HG02642 (cell line): ENCODE measurements around the gene EFNA2.

Source experiments
- ATAC-seq: cut with Tn5 transposase; IDR thresholded peaks from one replicate; pipeline ENCODE4 v1.9.1; 2021; ENCODE audit warnings: mild to moderate bottlenecking; ENCODE audit not compliant: unreplicated experiment, poor library complexity

EFNA2 gene

DNA sequence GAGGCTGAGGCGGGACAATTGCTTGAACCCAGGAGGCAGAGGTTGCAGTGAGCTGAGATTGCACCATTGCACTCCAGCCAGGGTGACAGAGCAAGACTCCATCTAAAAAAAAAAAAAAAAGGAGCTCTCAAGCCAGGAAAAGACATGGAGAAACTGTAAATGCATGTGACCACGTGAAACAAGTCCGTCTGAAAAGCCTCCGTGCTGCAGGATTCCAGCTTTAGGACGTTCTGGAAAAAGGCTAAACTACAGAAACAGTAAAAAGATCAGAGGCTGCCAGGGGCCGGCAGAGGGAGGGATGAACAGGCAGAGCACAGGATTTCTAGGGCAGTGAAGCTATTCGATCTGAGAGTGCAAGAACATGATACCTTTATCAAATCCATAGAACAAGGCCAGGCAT is 57.4 kb downstream of the EFNA2 start:
- ATAC-seq = no peak

DNA sequence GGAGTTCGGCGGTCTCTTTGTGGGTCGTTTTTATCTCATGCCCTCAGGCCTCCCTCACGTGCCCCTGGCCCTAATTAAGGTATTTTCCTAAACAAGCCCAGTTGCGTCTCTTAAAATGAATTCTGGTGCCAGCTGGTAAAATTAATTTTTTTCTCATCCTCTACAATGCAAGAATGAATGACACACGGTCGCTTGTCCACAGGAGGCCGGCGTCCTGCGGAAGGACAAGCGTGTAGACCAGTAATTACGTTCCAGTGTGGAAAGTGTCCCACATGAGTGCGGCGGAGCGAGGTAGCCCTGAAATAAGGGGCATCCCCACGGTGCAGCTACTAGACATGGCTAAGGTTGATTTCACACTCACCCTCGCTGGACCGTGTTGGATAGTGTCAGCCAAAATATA is 63.5 kb downstream of the EFNA2 start:
- no peak for ATAC-seq

- no peak for ATAC-seq
Measured at GRCh38 chr19:1350867-1351266, 65.2 kb downstream of the EFNA2 start.
